Testis (tissue), 2 donors: ENCODE measurements around the gene NPM1.
"Not testable (repeated sequence)": the region's sequence is repeated elsewhere in the genome, so short reads cannot be mapped to it uniquely, and the experiment has no call there.

Source experiments
- CTCF ChIP-seq, 3 experiments: fragments of 450-650 bp in 2 of 3; fragments of 200-600 bp in 1 of 3; sonication (generic) in 1 of 3; IDR thresholded peaks; one replicate each; pipeline ENCODE4 v1.5.1; 2016 to 2019; ENCODE audit warnings: antibody characterized with exemption in 3 of 3, mild to moderate bottlenecking in 2 of 3, moderate library complexity in 1 of 3
- POLR2A ChIP-seq: fragments of 450-650 bp; IDR thresholded peaks from one replicate; pipeline ENCODE4 v1.6.1; 2017; ENCODE audit warnings: antibody characterized with exemption, mild to moderate bottlenecking, moderate library complexity

GRCh38 chr5:171384999-171385398, 2.6 kb upstream of the NPM1 start:
- TF ChIP-seq CTCF (IDR thresholded peaks at IDR 0.05); POLR2A: not testable (repeated sequence)
